ENCODE data around the gene SH3PXD2B. TPM values are rescaled to one million over a fixed set of nuclear protein-coding genes. Genes with fewer than 3 reads are reported as not detected.
A peak's percentile ranks its signal among the peaks of the same experiment; 100 is the strongest.

SH3PXD2B gene
- total and polyA plus RNA-seq, 2 of the 4 experiments (the other 2 are of a cell fraction): 8.2 to 14.4 TPM

- H3K27ac ChIP-seq (ENCODE audit: insufficient read depth, low read length): peak overlapping the region; percentile 22; the same call in 1 of the 2 replicates
- 20% methylated on average over 1 of the region's 13 CpGs; no CpG with 5 or more reads in 1 of the 2 experiments for WGBS, 2 experiments (ENCODE audit: extremely low coverage in 2 of 2, insufficient read length in 1 of 2)
- in situ Hi-C loops (cut with MboI; ENCODE audit: low sequenced_read_pairs): no loop called here
Measured at GRCh38 chr5:172455511-172456061, 1.3 kb upstream of the SH3PXD2B start.

More at GRCh38 chr5:172455511-172456061, 1.3 kb upstream of the SH3PXD2B start:
- H2BK120ac ChIP-seq (ENCODE audit: low read depth, low read length): peak overlapping the region; percentile 81; the same call in 1 of the 2 replicates
- H3K18ac ChIP-seq (ENCODE audit: low read depth, low read length): no peak overlapping the region
- no peaks in the 10 kb centered on the region for H3K9me3 ChIP-seq (ENCODE audit: control insufficient read depth, insufficient read depth, low read length)
- H3K23ac ChIP-seq (ENCODE audit: low read depth, low read length): peak overlapping the region; percentile 86; the same call in 1 of the 2 replicates
- H3K14ac ChIP-seq (replicated peaks; ENCODE audit: low read depth, low read length): peak overlapping the region; percentile 94
- H3K56ac ChIP-seq (ENCODE audit: extremely low read depth, insufficient read depth, low read length): no peak overlapping the region
- H2BK15ac ChIP-seq (ENCODE audit: low read depth, low read length): peak overlapping the region; percentile 76; the same call in 1 of the 3 replicates
- H2AK9ac ChIP-seq (replicated peaks; ENCODE audit: low read depth, low read length, poor library complexity): peak overlapping the region; percentile 38
- 0 out of 2 replicates have a peak, but pooled peaks cover 3% of the 10 kb centered on the region for H3K36me3 ChIP-seq (ENCODE audit: control insufficient read depth, insufficient read depth, low read length)
- CTCF ChIA-PET: no interaction called here
- H4K8ac ChIP-seq (ENCODE audit: low read depth in 2 of 2, low read length in 2 of 2): peak overlapping the region; percentile 83 to 91; a peak in 3 of 4 replicates
- H3K4me2 ChIP-seq (ENCODE audit: low read depth, low read length): peak overlapping the region; percentile 53
- peak overlapping the region; percentile 77 for H3K4ac ChIP-seq (ENCODE audit: low read depth, low read length)
- peak overlapping the region; percentile 5; the same call in 1 of the 2 replicates for H3K9ac ChIP-seq (ENCODE audit: low read depth, low read length)
- H3K4me3 ChIP-seq (ENCODE audit: insufficient read depth, low read depth, low read length): no peak overlapping the region
- TF ChIP-seq BHLHE40 (IDR thresholded peaks at IDR 0.05; ENCODE audit: low read depth, low read length) (no peak), MXI1 (IDR thresholded peaks at IDR 0.05; ENCODE audit: borderline replicate concordance, low read depth, low read length) (peak; percentile 73; the same call in 1 of the 2 replicates), RCOR1 (IDR thresholded peaks at IDR 0.05; ENCODE audit: insufficient replicate concordance, low read length) (no peak), POLR2A (IDR thresholded peaks at IDR 0.05; ENCODE audit: low read depth, low read length) (no peak), RAD21 (IDR thresholded peaks at IDR 0.05; ENCODE audit: low read length) (no peak)
- TF ChIP-seq, protein P1, sequence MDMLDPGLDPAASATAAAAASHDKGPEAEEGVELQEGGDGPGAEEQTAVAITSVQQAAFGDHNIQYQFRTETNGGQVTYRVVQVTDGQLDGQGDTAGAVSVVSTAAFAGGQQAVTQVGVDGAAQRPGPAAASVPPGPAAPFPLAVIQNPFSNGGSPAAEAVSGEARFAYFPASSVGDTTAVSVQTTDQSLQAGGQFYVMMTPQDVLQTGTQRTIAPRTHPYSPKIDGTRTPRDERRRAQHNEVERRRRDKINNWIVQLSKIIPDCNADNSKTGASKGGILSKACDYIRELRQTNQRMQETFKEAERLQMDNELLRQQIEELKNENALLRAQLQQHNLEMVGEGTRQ (IDR thresholded peaks at IDR 0.05; ENCODE audit: low read depth, low read length): peak; percentile 62
- dilution Hi-C loops (cut with HindIII; ENCODE audit: low sequenced_read_pairs, unreplicated experiment) (no loop called here), intact Hi-C loops (cut with micrococcal nuclease) (loop anchor here (10.0 kb wide), 1 partner anchor 351 kb away; no protein-coding TSS in a partner anchor)
- peak overlapping the region; percentile 89 for H2AFZ ChIP-seq (replicated peaks; ENCODE audit: low read length, poor library complexity)
- peak overlapping the region; percentile 91 for H2AK5ac ChIP-seq (ENCODE audit: low read depth, low read length)
- H3K4me1 ChIP-seq (ENCODE audit: control insufficient read depth, insufficient read depth, low read length): peaks cover 24% of the 10 kb centered on the region
- H2BK20ac ChIP-seq (ENCODE audit: low read depth, low read length): peak overlapping the region; percentile 72; the same call in 1 of the 2 replicates
- peak overlapping the region; percentile 0 for H4K5ac ChIP-seq (ENCODE audit: low read depth, low read length)
- H4K20me1 ChIP-seq (ENCODE audit: insufficient read depth, low read length): peaks cover 27% of the 10 kb centered on the region
- peaks cover 21% of the 10 kb centered on the region for H3K9me1 ChIP-seq (ENCODE audit: insufficient read depth, low read length)
- no peaks in the 10 kb centered on the region; the same call in 1 of the 2 replicates for H3K27me3 ChIP-seq (ENCODE audit: control insufficient read depth, insufficient read depth, low read length)
- no TSS peak for BruUV-seq (replicated peaks)
- H3K79me1 ChIP-seq (ENCODE audit: low read depth in 1 of 2, low read length in 2 of 2): peaks cover 14 to 40% of the 10 kb centered on the region in 2 experiments; a peak in 3 of 4 replicates
- POLR2A ChIA-PET (ENCODE audit: unreplicated experiment): no interaction called here
- no peak overlapping the region for H2BK5ac ChIP-seq (ENCODE audit: low read depth, low read length, poor library complexity, severe bottlenecking)
- H4K91ac ChIP-seq (ENCODE audit: insufficient read depth, low read depth, low read length): peak overlapping the region; percentile 81
- peak; percentile 70 for DNase-seq
- peak; percentile 22 for ATAC-seq (ENCODE audit: low read depth)

Measured in IMR-90 (cell line).